Gastroesophageal sphincter (tissue), 3 donors: ENCODE results near the gene STK32C.

Experiments
- EP300 ChIP-seq: sonication (generic); formaldehyde crosslinking; IDR thresholded peaks from one replicate; pipeline ENCODE4 v1.6.1; 2017; ENCODE audit warnings: antibody characterized with exemption, mild to moderate bottlenecking
- POLR2A ChIP-seq, 2 donors: fragments of 450-650 bp; IDR thresholded peaks; one replicate each; pipeline ENCODE4 v1.6.1; 2017; ENCODE audit warnings: antibody characterized with exemption in 2 of 2, mild to moderate bottlenecking in 2 of 2, moderate library complexity in 1 of 2
- TF ChIP-seq, protein P1 (sequence below), 4 experiments: fragments of 200-600 bp in 2 of 4; fragments of 450-650 bp in 2 of 4; sonication (generic) in 1 of 4; IDR thresholded peaks; one replicate each; pipeline ENCODE4 v1.5.1; 2017 to 2019; ENCODE audit warnings: antibody characterized with exemption in 4 of 4, mild to moderate bottlenecking in 2 of 4, moderate library complexity in 2 of 4

GRCh38 chr10:132163278-132163765, 144.4 kb downstream of the STK32C start:
- TF ChIP-seq POLR2A (IDR thresholded peaks at IDR 0.05) (no peak), EP300 (no peak)
- TF ChIP-seq, protein P1, sequence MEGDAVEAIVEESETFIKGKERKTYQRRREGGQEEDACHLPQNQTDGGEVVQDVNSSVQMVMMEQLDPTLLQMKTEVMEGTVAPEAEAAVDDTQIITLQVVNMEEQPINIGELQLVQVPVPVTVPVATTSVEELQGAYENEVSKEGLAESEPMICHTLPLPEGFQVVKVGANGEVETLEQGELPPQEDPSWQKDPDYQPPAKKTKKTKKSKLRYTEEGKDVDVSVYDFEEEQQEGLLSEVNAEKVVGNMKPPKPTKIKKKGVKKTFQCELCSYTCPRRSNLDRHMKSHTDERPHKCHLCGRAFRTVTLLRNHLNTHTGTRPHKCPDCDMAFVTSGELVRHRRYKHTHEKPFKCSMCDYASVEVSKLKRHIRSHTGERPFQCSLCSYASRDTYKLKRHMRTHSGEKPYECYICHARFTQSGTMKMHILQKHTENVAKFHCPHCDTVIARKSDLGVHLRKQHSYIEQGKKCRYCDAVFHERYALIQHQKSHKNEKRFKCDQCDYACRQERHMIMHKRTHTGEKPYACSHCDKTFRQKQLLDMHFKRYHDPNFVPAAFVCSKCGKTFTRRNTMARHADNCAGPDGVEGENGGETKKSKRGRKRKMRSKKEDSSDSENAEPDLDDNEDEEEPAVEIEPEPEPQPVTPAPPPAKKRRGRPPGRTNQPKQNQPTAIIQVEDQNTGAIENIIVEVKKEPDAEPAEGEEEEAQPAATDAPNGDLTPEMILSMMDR (IDR thresholded peaks at IDR 0.05): no peak
